ENCODE measurements around the gene TEF.

DNA sequence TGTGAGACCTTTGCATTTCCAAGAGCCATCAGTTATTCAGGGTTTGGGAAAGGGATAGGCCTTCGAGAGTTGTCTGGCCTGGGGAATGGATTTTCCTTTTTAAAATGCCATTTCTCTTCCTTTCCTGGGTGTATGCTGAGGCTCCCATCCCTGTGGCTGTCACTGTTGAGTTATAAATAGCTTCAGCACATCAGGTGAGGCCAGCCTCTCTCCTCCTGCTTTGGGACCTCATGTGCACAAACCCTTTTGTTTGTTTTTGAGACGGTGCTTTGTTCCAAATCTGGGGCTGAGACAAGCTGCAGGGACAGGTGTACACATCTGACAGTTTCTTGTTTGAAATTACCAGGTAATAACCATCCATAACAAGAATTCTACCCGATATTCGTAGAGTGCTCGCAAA is 1.3 kb downstream of the TEF start:
- no peak for TF ChIP-seq EZH2phosphoT487 (IDR thresholded peaks at IDR 0.05; ENCODE audit: unreplicated experiment)
- TF ChIP-seq POLR2AphosphoS5 (IDR thresholded peaks at IDR 0.05; ENCODE audit: low read depth) = no peak
- no peak for TF ChIP-seq CTCF (conservative IDR thresholded peaks at IDR 0.05; ENCODE audit: low read depth in 2 of 2)
- TF ChIP-seq EZH2 (IDR thresholded peaks at IDR 0.05; ENCODE audit: low read depth, unreplicated experiment) = no peak
- no peak for TF ChIP-seq JUNB (IDR thresholded peaks at IDR 0.05; ENCODE audit: unreplicated experiment)
- TF ChIP-seq, protein P1, sequence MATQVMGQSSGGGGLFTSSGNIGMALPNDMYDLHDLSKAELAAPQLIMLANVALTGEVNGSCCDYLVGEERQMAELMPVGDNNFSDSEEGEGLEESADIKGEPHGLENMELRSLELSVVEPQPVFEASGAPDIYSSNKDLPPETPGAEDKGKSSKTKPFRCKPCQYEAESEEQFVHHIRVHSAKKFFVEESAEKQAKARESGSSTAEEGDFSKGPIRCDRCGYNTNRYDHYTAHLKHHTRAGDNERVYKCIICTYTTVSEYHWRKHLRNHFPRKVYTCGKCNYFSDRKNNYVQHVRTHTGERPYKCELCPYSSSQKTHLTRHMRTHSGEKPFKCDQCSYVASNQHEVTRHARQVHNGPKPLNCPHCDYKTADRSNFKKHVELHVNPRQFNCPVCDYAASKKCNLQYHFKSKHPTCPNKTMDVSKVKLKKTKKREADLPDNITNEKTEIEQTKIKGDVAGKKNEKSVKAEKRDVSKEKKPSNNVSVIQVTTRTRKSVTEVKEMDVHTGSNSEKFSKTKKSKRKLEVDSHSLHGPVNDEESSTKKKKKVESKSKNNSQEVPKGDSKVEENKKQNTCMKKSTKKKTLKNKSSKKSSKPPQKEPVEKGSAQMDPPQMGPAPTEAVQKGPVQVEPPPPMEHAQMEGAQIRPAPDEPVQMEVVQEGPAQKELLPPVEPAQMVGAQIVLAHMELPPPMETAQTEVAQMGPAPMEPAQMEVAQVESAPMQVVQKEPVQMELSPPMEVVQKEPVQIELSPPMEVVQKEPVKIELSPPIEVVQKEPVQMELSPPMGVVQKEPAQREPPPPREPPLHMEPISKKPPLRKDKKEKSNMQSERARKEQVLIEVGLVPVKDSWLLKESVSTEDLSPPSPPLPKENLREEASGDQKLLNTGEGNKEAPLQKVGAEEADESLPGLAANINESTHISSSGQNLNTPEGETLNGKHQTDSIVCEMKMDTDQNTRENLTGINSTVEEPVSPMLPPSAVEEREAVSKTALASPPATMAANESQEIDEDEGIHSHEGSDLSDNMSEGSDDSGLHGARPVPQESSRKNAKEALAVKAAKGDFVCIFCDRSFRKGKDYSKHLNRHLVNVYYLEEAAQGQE (IDR thresholded peaks at IDR 0.05; ENCODE audit: unreplicated experiment) = no peak
- no peak for TF ChIP-seq CREB1 (CRISPR knock-in tag; IDR thresholded peaks at IDR 0.05; ENCODE audit: low read depth)
- TF ChIP-seq STAT1 (IDR thresholded peaks at IDR 0.05; ENCODE audit: unreplicated experiment) = no peak
- TF ChIP-seq ZNF114 (CRISPR knock-in tag; IDR thresholded peaks at IDR 0.05) = no peak
- TF ChIP-seq NANOG (IDR thresholded peaks at IDR 0.05; ENCODE audit: borderline replicate concordance) = no peak
- TF ChIP-seq ETS1 (IDR thresholded peaks at IDR 0.05) = no peak
